HEK293T (cell line): ENCODE measurements around the gene CAPZB.

Source experiments
- ARNT ChIP-seq: fragments of 450-650 bp; IDR thresholded peaks from 2 replicates; pipeline ENCODE4 v1.6.1; 2017; ENCODE audit warnings: mild to moderate bottlenecking
- BHLHE40 ChIP-seq: fragments of 450-650 bp; IDR thresholded peaks from 2 replicates; pipeline ENCODE4 v1.6.1; 2016; ENCODE audit warnings: mild to moderate bottlenecking, moderate library complexity, borderline replicate concordance
- CTBP1 ChIP-seq: fragments of 450-650 bp; IDR thresholded peaks from 2 replicates; pipeline ENCODE4 v1.6.1; 2016; ENCODE audit warnings: borderline replicate concordance
- FOXA1 ChIP-seq: fragments of 450-650 bp; IDR thresholded peaks from 2 replicates; pipeline ENCODE4 v1.6.1; 2016; ENCODE audit warnings: mild to moderate bottlenecking
- FOXM1 ChIP-seq: fragments of 450-650 bp; IDR thresholded peaks from 2 replicates; pipeline ENCODE4 v1.6.1; 2017; ENCODE audit warnings: mild to moderate bottlenecking, borderline replicate concordance
- HDGF ChIP-seq: fragments of 450-650 bp; IDR thresholded peaks from 2 replicates; pipeline ENCODE4 v1.6.1; 2017; ENCODE audit warnings: antibody characterized with exemption, borderline replicate concordance
- LEF1 ChIP-seq: fragments of 450-650 bp; IDR thresholded peaks from 2 replicates; pipeline ENCODE4 v1.6.1; 2017; ENCODE audit warnings: mild to moderate bottlenecking, borderline replicate concordance
- NFRKB ChIP-seq: fragments of 450-650 bp; IDR thresholded peaks from 2 replicates; pipeline ENCODE4 v1.6.1; 2016; ENCODE audit warnings: mild to moderate bottlenecking, moderate library complexity
- PKNOX1 ChIP-seq: fragments of 450-650 bp; IDR thresholded peaks from 2 replicates; pipeline ENCODE4 v1.6.1; 2016
- SP1 ChIP-seq: fragments of 450-650 bp; IDR thresholded peaks from 2 replicates; pipeline ENCODE4 v1.6.1; 2017
- TARDBP ChIP-seq: fragments of 450-650 bp; IDR thresholded peaks from 2 replicates; pipeline ENCODE4 v1.6.1; 2016

GRCh38 chr1:19385221-19385620 is 100.1 kb downstream of the CAPZB start:
- TF ChIP-seq FOXM1 (no peak), TARDBP (no peak), PKNOX1 (no peak), HDGF (no peak), SP1 (no peak), LEF1 (no peak), ARNT (no peak), FOXA1 (no peak), CTBP1 (no peak), BHLHE40 (no peak), NFRKB (no peak)
